Retinal pigment epithelial cell (primary cell): ENCODE data around the gene TENM3.

Experiments
- DNase-seq: peaks from one replicate; pipeline ENCODE4 v3.0.0-alpha.2; 2010; ENCODE audit warnings: low read depth
- H3K4me3 ChIP-seq: 2 replicates; pipeline ENCODE4 v1.5.1; 2011; ENCODE audit warnings: mild to moderate bottlenecking, low read length, control low read depth, moderate library complexity
- TF ChIP-seq, protein P1 (sequence below): conservative IDR thresholded peaks from 2 replicates; pipeline ENCODE4 v1.5.1; 2011; ENCODE audit warnings: low read depth, low read length, control low read depth, inconsistent platforms

Gene TENM3

DNA sequence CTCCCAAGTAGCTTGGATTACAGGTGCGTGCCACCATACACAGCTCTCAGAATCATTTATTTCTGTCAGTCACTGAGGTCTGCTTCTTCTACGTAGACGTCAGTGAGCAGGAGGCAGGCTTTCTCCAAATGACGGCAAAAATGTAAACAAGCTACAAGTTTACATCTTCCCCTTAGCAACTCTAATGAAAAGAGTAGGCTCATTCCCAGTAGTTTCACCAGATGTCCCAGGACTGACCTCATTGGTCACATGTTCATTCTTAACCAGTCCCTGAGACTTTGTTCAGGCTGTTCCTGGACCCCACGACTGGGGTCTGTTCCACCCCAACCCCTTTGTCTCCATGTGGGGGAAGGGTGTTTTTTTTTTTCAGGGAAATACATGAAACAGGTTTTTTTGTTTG, 67.1 kb downstream of the TENM3 start:
- DNase-seq, result no peak
- TF ChIP-seq, protein P1, sequence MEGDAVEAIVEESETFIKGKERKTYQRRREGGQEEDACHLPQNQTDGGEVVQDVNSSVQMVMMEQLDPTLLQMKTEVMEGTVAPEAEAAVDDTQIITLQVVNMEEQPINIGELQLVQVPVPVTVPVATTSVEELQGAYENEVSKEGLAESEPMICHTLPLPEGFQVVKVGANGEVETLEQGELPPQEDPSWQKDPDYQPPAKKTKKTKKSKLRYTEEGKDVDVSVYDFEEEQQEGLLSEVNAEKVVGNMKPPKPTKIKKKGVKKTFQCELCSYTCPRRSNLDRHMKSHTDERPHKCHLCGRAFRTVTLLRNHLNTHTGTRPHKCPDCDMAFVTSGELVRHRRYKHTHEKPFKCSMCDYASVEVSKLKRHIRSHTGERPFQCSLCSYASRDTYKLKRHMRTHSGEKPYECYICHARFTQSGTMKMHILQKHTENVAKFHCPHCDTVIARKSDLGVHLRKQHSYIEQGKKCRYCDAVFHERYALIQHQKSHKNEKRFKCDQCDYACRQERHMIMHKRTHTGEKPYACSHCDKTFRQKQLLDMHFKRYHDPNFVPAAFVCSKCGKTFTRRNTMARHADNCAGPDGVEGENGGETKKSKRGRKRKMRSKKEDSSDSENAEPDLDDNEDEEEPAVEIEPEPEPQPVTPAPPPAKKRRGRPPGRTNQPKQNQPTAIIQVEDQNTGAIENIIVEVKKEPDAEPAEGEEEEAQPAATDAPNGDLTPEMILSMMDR, result no peak
- no peak overlapping the region for H3K4me3 ChIP-seq

DNA sequence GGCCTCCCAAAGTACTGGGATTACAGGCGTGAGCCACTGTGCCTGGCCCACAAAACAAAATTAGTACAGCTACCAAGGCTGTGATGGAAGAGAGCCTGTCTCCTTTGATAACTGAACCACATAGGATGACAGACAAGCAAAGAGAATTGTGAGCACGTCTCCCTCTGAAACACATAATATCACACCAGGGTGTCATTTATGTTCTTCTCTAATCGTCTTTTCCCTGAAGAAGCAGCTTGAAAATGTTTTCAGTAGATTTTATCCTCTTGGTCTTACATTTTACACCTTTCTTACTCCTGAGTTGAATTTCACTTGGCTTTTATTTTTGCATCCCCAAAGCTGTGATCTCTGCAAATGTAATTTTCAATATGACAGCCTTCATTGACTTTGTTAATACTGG, 67.8 kb downstream of the TENM3 start:
- no peak overlapping the region for H3K4me3 ChIP-seq
- DNase-seq, result no peak
- TF ChIP-seq, protein P1, result no peak

DNA sequence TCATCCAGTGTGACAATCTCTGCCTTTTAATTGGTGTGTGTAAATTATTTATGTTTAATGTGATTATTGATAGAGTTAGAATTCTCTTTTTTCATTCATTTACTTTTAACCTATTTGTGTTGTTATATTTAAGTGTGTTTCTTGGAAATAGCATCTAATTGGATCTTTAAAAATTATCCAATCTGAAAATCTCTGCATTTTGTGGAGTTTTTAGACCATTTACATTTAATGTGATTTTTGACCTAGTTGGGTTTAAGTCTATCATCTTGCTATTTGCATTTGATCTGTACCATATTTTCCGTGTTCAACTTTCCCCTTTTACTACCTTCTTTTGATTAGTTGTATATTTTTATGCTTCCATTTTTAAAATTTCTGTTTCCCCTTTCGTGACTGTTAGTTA, 71.3 kb downstream of the TENM3 start:
- no peak for DNase-seq
- TF ChIP-seq, protein P1, result no peak
- no peak overlapping the region for H3K4me3 ChIP-seq

DNA sequence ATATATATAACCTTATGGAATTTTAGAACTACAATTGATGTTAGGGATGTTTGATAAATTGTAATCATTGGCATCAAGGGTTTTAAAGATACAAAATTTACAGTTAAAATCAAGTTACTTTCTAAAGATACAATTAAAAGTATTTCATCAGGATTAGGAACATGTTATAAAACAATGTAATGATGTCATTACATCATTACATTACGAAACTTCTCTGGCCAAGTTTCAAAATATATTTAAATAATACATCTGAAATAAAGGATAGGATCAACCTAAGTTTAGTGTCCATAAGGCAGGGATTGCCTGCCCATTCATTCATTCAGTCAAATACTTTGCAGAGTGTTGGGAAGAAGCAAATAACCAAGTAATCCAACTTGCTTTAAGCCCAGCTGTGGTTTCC, 75.1 kb downstream of the TENM3 start:
- DNase-seq, result no peak
- TF ChIP-seq, protein P1, result no peak
- H3K4me3 ChIP-seq, result no peak overlapping the region

DNA sequence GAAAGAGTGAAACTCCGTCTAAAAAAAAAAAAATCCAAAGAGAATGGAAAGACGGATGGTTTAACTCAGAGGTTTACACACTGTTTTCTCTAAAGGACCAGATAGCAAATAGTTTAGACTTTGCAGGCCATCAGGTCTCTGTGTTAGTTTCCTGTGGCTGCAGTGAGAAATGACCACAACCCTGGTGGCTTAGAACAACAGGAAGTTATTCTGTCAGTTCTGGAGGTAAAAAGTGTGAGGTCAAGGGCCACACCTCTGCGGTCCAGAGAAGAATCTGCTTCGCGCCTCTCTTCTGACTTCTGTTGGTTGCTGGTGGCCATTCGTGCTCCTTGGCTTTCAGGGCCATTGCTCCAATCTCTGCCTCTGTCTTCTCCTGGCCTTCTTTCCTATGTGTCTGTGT, 76.9 kb downstream of the TENM3 start:
- DNase-seq, result no peak

DNA sequence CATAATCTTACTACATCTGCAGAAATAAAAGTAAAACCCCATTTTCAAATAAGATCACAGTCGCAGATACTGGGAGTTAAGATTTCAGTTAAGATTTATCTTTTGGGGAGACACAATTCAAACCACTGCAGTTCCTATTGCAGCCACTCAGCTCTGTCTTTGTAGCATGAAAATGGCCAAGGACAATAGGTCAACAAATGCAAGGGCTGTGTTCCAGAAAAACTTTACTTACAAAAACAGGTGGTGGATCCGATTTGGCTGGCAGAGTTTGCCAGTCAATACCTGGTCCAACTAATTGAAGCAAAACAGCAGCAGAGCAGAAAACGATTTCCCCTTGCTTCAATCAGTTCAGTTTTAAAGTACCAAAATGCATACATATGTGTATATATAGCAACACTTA, 77.4 kb downstream of the TENM3 start:
- no peak for DNase-seq
- H3K4me3 ChIP-seq, result no peak overlapping the region
- TF ChIP-seq, protein P1, result no peak

More for the DNA sequence above, 76.9 kb downstream of the TENM3 start:
- no peak overlapping the region for H3K4me3 ChIP-seq
- TF ChIP-seq, protein P1, result no peak

DNA sequence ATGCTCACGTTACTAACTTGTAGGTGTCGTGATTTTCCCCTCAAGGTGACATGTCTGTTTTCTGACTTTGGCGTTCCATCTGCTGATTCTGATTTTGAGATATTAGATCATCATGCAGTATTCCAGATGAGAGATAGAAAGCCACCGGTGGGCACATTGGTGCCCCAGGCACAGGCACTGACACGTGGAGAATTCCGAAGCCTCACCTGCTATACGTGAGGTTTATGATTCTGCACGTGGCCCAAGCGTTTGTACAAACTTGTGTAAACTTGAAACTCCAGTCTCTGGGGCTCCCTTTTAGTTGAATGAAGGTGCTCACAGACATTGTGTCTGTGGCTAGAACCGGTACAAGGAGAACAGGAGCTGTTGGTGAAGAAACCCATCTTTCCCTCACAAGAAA, 81.1 kb downstream of the TENM3 start:
- TF ChIP-seq, protein P1, result no peak
- no peak for DNase-seq
- H3K4me3 ChIP-seq, result no peak overlapping the region
